ENCODE results near the gene ADRB1.

ADRB1 gene

GRCh38 chr10:114042895-114043531 lies 653 bp upstream of the ADRB1 start:
- peak overlapping the region; percentile 87 for H3K14ac ChIP-seq (ENCODE audit: low read length)
- H2AFZ ChIP-seq (ENCODE audit: low read length), result peak overlapping the region; percentile 80
- H3K4ac ChIP-seq (ENCODE audit: low read length), result no peak overlapping the region
- H3K36me3 ChIP-seq (replicated peaks in 1 of 2; ENCODE audit: control insufficient read depth in 2 of 2, insufficient read depth in 2 of 2, low read length in 2 of 2), result no peaks in the 10 kb centered on the region
- H3K23ac ChIP-seq (ENCODE audit: low read depth, low read length, poor library complexity), result no peak overlapping the region
- H3K4me3 ChIP-seq (ENCODE audit: low read length in 2 of 2), result peak overlapping the region in 1 of 2 donors; percentile 76
- peak overlapping the region; percentile 80 for H3K9ac ChIP-seq (ENCODE audit: low read depth, low read length, poor library complexity)
- peaks cover 0 to 7% of the 10 kb centered on the region in 2 donors for H3K9me3 ChIP-seq (replicated peaks in 1 of 2; ENCODE audit: control insufficient read depth in 2 of 2, insufficient read depth in 1 of 2, low read depth in 1 of 2, low read length in 2 of 2)
- DNase-seq (ENCODE audit: low spot score), result no peak
- peaks cover 4 to 6% of the 10 kb centered on the region in 2 donors for H3K4me1 ChIP-seq (ENCODE audit: control insufficient read depth in 2 of 2, insufficient read depth in 1 of 2, low read depth in 1 of 2, low read length in 2 of 2)
- whole genome bisulfite sequencing, 2 donors (ENCODE audit: extremely low coverage in 2 of 2, insufficient read length in 2 of 2, insufficient replicate concordance in 1 of 2), result no CpG with 5 or more reads among the region's 38 CpGs
- H2BK5ac ChIP-seq (ENCODE audit: low read length), result no peak overlapping the region
- H3K18ac ChIP-seq (ENCODE audit: low read length), result peak overlapping the region; percentile 67
- peak overlapping the region; percentile 99 for H3K4me2 ChIP-seq (ENCODE audit: insufficient read depth, low read length, poor library complexity, severe bottlenecking)
- peaks cover 22 to 88% (median 45%) of the 10 kb centered on the region in 3 experiments for H3K27me3 ChIP-seq (ENCODE audit: control insufficient read depth in 3 of 3, insufficient read depth in 3 of 3, low read depth in 1 of 3, low read length in 3 of 3)
- H3K27ac ChIP-seq (replicated peaks; ENCODE audit: low read length), result no peak overlapping the region
- no peak overlapping the region for H4K8ac ChIP-seq (ENCODE audit: low read depth, low read length)
- H4K91ac ChIP-seq (ENCODE audit: low read depth, low read length, poor library complexity), result no peak overlapping the region
- no peak overlapping the region for H2AK5ac ChIP-seq (ENCODE audit: low read depth, low read length)
- H3K79me1 ChIP-seq (ENCODE audit: low read depth, low read length), result peaks cover 3% of the 10 kb centered on the region
- no peak overlapping the region for H2BK120ac ChIP-seq (ENCODE audit: low read depth, low read length)
- H2BK15ac ChIP-seq (ENCODE audit: low read length), result no peak overlapping the region
- H2BK12ac ChIP-seq (ENCODE audit: low read length), result no peak overlapping the region

- no peak overlapping the region for H3K4ac ChIP-seq (ENCODE audit: low read length)
- peaks cover 0 to 7% of the 10 kb centered on the region in 2 donors for H3K9me3 ChIP-seq (replicated peaks in 1 of 2; ENCODE audit: control insufficient read depth in 2 of 2, insufficient read depth in 1 of 2, low read depth in 1 of 2, low read length in 2 of 2)
- H3K4me1 ChIP-seq (ENCODE audit: control insufficient read depth in 2 of 2, insufficient read depth in 1 of 2, low read depth in 1 of 2, low read length in 2 of 2), result peaks cover 4 to 6% of the 10 kb centered on the region in 2 donors
- peaks cover 3% of the 10 kb centered on the region for H3K79me1 ChIP-seq (ENCODE audit: low read depth, low read length)
- peak overlapping the region; percentile 66 for H2BK120ac ChIP-seq (ENCODE audit: low read depth, low read length)
- H3K27ac ChIP-seq (replicated peaks; ENCODE audit: low read length), result no peak overlapping the region
- H2BK15ac ChIP-seq (ENCODE audit: low read length), result peak overlapping the region; percentile 84
- WGBS, 2 donors (ENCODE audit: extremely low coverage in 2 of 2, insufficient read length in 2 of 2, insufficient replicate concordance in 1 of 2), result no CpG with 5 or more reads among the region's 106 CpGs
- no peak overlapping the region for H4K91ac ChIP-seq (ENCODE audit: low read depth, low read length, poor library complexity)
- H3K14ac ChIP-seq (ENCODE audit: low read length), result peak overlapping the region; percentile 2
- H2AK5ac ChIP-seq (ENCODE audit: low read depth, low read length), result peak overlapping the region; percentile 84
- no peak for DNase-seq (ENCODE audit: low spot score)
- H3K18ac ChIP-seq (ENCODE audit: low read length), result peak overlapping the region; percentile 87
- H2BK5ac ChIP-seq (ENCODE audit: low read length), result peak overlapping the region; percentile 29
- peaks cover 22 to 91% (median 45%) of the 10 kb centered on the region in 3 experiments for H3K27me3 ChIP-seq (ENCODE audit: control insufficient read depth in 3 of 3, insufficient read depth in 3 of 3, low read depth in 1 of 3, low read length in 3 of 3)
- peak overlapping the region; percentile 66 for H2BK12ac ChIP-seq (ENCODE audit: low read length)
- peak overlapping the region; percentile 37 for H3K9ac ChIP-seq (ENCODE audit: low read depth, low read length, poor library complexity)
- H3K36me3 ChIP-seq (replicated peaks in 1 of 2; ENCODE audit: control insufficient read depth in 2 of 2, insufficient read depth in 2 of 2, low read length in 2 of 2), result no peaks in the 10 kb centered on the region
- H2AFZ ChIP-seq (ENCODE audit: low read length), result peak overlapping the region; percentile 80
- H3K4me3 ChIP-seq (ENCODE audit: low read length in 2 of 2), result peak overlapping the region in 1 of 2 donors; percentile 61
- peak overlapping the region; percentile 70 for H4K8ac ChIP-seq (ENCODE audit: low read depth, low read length)
- peak overlapping the region; percentile 94 for H3K23ac ChIP-seq (ENCODE audit: low read depth, low read length, poor library complexity)
- peak overlapping the region; percentile 99 for H3K4me2 ChIP-seq (ENCODE audit: insufficient read depth, low read length, poor library complexity, severe bottlenecking)
These were observed 825 bp downstream of the ADRB1 start for GRCh38 chr10:114044247-114045135.

GRCh38 chr10:114045136-114046086 lies 1.7 kb downstream of the ADRB1 start:
- peak overlapping the region; percentile 99 for H3K4me2 ChIP-seq (ENCODE audit: insufficient read depth, low read length, poor library complexity, severe bottlenecking)
- H3K4me1 ChIP-seq (ENCODE audit: control insufficient read depth in 2 of 2, insufficient read depth in 1 of 2, low read depth in 1 of 2, low read length in 2 of 2), result peaks cover 4 to 6% of the 10 kb centered on the region in 2 donors
- H3K9ac ChIP-seq (ENCODE audit: low read depth, low read length, poor library complexity), result peak overlapping the region; percentile 74
- no peak overlapping the region for H3K4me3 ChIP-seq (ENCODE audit: low read length in 2 of 2)
- no peak overlapping the region for H4K91ac ChIP-seq (ENCODE audit: low read depth, low read length, poor library complexity)
- H3K9me3 ChIP-seq (replicated peaks in 1 of 2; ENCODE audit: control insufficient read depth in 2 of 2, insufficient read depth in 1 of 2, low read depth in 1 of 2, low read length in 2 of 2), result peaks cover 0 to 7% of the 10 kb centered on the region in 2 donors
- peak overlapping the region; percentile 84 for H2BK15ac ChIP-seq (ENCODE audit: low read length)
- no peak overlapping the region for H3K23ac ChIP-seq (ENCODE audit: low read depth, low read length, poor library complexity)
- H3K79me1 ChIP-seq (ENCODE audit: low read depth, low read length), result peaks cover 3% of the 10 kb centered on the region
- peaks cover 22 to 93% (median 44%) of the 10 kb centered on the region in 3 experiments for H3K27me3 ChIP-seq (ENCODE audit: control insufficient read depth in 3 of 3, insufficient read depth in 3 of 3, low read depth in 1 of 3, low read length in 3 of 3)
- H2AFZ ChIP-seq (ENCODE audit: low read length), result peak overlapping the region; percentile 70
- no peak overlapping the region for H4K8ac ChIP-seq (ENCODE audit: low read depth, low read length)
- peak overlapping the region; percentile 42 for H2BK5ac ChIP-seq (ENCODE audit: low read length)
- no peaks in the 10 kb centered on the region for H3K36me3 ChIP-seq (replicated peaks in 1 of 2; ENCODE audit: control insufficient read depth in 2 of 2, insufficient read depth in 2 of 2, low read length in 2 of 2)
- H2BK12ac ChIP-seq (ENCODE audit: low read length), result no peak overlapping the region
- no peak overlapping the region for H2AK5ac ChIP-seq (ENCODE audit: low read depth, low read length)
- no peak overlapping the region for H3K27ac ChIP-seq (replicated peaks; ENCODE audit: low read length)
- no peak overlapping the region for H3K14ac ChIP-seq (ENCODE audit: low read length)
- WGBS, 2 donors (ENCODE audit: extremely low coverage in 2 of 2, insufficient read length in 2 of 2, insufficient replicate concordance in 1 of 2), result no CpG with 5 or more reads among the region's 78 CpGs
- H3K4ac ChIP-seq (ENCODE audit: low read length), result no peak overlapping the region
- peak overlapping the region; percentile 66 for H2BK120ac ChIP-seq (ENCODE audit: low read depth, low read length)
- DNase-seq (ENCODE audit: low spot score), result no peak
- peak overlapping the region; percentile 84 for H3K18ac ChIP-seq (ENCODE audit: low read length)

All from neuronal stem cell (in vitro differentiated cells).